ENCODE results near the gene PSMB7. TPM values are rescaled to one million over a fixed set of nuclear protein-coding genes. Genes with fewer than 3 reads are reported as not detected.

PSMB7 gene
- total RNA-seq, 1 donor from 2014 or later: 183 TPM

- Histone ChIP-seq H2AFZ (ENCODE audit: low read depth, low read length) (no peak overlapping the region), H4K20me1 (ENCODE audit: insufficient read depth, low read length) (peaks cover 25% of the 10 kb centered on the region), H3K9me3 (ENCODE audit: insufficient read depth, low read depth, low read length) (no peaks in the 10 kb centered on the region), H3K27me3 (ENCODE audit: insufficient read depth, low read length) (no peaks in the 10 kb centered on the region), H3K79me2 (ENCODE audit: insufficient read depth, low read length) (peaks cover 8% of the 10 kb centered on the region), H3K27ac (ENCODE audit: low read depth, low read length) (no peak overlapping the region), H3K4me3 (ENCODE audit: insufficient read depth, low read depth, low read length) (no peak overlapping the region), H3K36me3 (ENCODE audit: insufficient read depth, low read length) (peaks cover 18% of the 10 kb centered on the region), H3K4me2 (ENCODE audit: low read length) (no peak overlapping the region), H3K4me1 (ENCODE audit: insufficient read depth, low read length) (peaks cover 17% of the 10 kb centered on the region), H3K9ac (ENCODE audit: low read length) (peak overlapping the region; percentile 54)
- FAIRE-seq (no peak), DNase-seq (ENCODE audit: low read depth) (no peak)
- no peak overlapping the region for H3K27ac Mint-ChIP-seq (ENCODE audit: unreplicated experiment)
- TF ChIP-seq CTCF (IDR thresholded peaks at IDR 0.05; ENCODE audit: insufficient read depth, low read depth, low read length) (no peak), EZH2 (IDR thresholded peaks at IDR 0.05; ENCODE audit: insufficient read depth, low read length) (no peak)
- peaks cover 30% of the 10 kb centered on the region for H3K36me3 Mint-ChIP-seq (ENCODE audit: low read depth, unreplicated experiment)
- peaks cover 10% of the 10 kb centered on the region for H3K9me3 Mint-ChIP-seq (ENCODE audit: unreplicated experiment)
- H3K4me1 Mint-ChIP-seq (ENCODE audit: low read depth, unreplicated experiment): peaks cover 6% of the 10 kb centered on the region
- no peaks in the 10 kb centered on the region for H3K27me3 Mint-ChIP-seq (ENCODE audit: low read depth, unreplicated experiment)
- H3K4me3 Mint-ChIP-seq (ENCODE audit: unreplicated experiment): no peak overlapping the region
Observed at GRCh38 chr9:124341455-124342170, 73.6 kb downstream of the PSMB7 start.

- no peak for DNase-seq (ENCODE audit: low read depth)
- peaks cover 35% of the 10 kb centered on the region for H3K36me3 Mint-ChIP-seq (ENCODE audit: low read depth, unreplicated experiment)
- H3K4me1 Mint-ChIP-seq (ENCODE audit: low read depth, unreplicated experiment): peaks cover 6% of the 10 kb centered on the region
Observed at GRCh38 chr9:124340219-124341069, 74.8 kb downstream of the PSMB7 start.

More at GRCh38 chr9:124340219-124341069, 74.8 kb downstream of the PSMB7 start:
- Histone ChIP-seq H3K27me3 (ENCODE audit: insufficient read depth, low read length) (no peaks in the 10 kb centered on the region), H3K79me2 (ENCODE audit: insufficient read depth, low read length) (peaks cover 2% of the 10 kb centered on the region), H2AFZ (ENCODE audit: low read depth, low read length) (no peak overlapping the region), H3K9ac (ENCODE audit: low read length) (no peak overlapping the region), H4K20me1 (ENCODE audit: insufficient read depth, low read length) (peaks cover 19% of the 10 kb centered on the region), H3K36me3 (ENCODE audit: insufficient read depth, low read length) (peaks cover 17% of the 10 kb centered on the region), H3K4me3 (ENCODE audit: insufficient read depth, low read depth, low read length) (no peak overlapping the region), H3K4me2 (ENCODE audit: low read length) (no peak overlapping the region), H3K4me1 (ENCODE audit: insufficient read depth, low read length) (peaks cover 17% of the 10 kb centered on the region), H3K27ac (ENCODE audit: low read depth, low read length) (no peak overlapping the region), H3K9me3 (ENCODE audit: insufficient read depth, low read depth, low read length) (no peaks in the 10 kb centered on the region)
- no peak for FAIRE-seq
- Mint-ChIP-seq H3K4me3 (ENCODE audit: unreplicated experiment) (no peak overlapping the region), H3K27ac (ENCODE audit: unreplicated experiment) (no peak overlapping the region), H3K27me3 (ENCODE audit: low read depth, unreplicated experiment) (no peaks in the 10 kb centered on the region), H3K9me3 (ENCODE audit: unreplicated experiment) (peaks cover 10% of the 10 kb centered on the region)
- no peak for TF ChIP-seq EZH2 (IDR thresholded peaks at IDR 0.05; ENCODE audit: insufficient read depth, low read length)
- TF ChIP-seq CTCF (IDR thresholded peaks at IDR 0.05; ENCODE audit: insufficient read depth, low read depth, low read length): no peak
